Naive B cell (primary cell): ENCODE measurements around the gene ZNF185. TPM values are rescaled to one million over a fixed set of nuclear protein-coding genes. Genes with fewer than 3 reads are reported as not detected.

ENCODE experiments used
- ATAC-seq, 2 donors: fragments of 150-1000 bp; cut with Tn5 transposase; 2 replicates each; pipeline ENCODE4 v1.10.0; 2021; ENCODE audit warnings: low read depth in 2 of 2, mild to moderate bottlenecking in 2 of 2, moderate library complexity in 2 of 2
- DNase-seq: peaks from one replicate; pipeline ENCODE4 v3.0.0; 2022
- H3K27ac Mint-ChIP-seq, 6 donors: one replicate each; pipeline ENCODE4 v1.8.0; 2020 to 2022; ENCODE audit warnings: mild to moderate bottlenecking in 6 of 6, mixed read lengths in 6 of 6, moderate library complexity in 5 of 6, inconsistent platforms in 2 of 6
- H3K27me3 Mint-ChIP-seq, 3 donors: one replicate each; pipeline ENCODE4 v1.8.0; 2021 to 2022; ENCODE audit warnings: mixed read lengths in 3 of 3, mild to moderate bottlenecking in 1 of 3
- H3K36me3 Mint-ChIP-seq, 2 donors: one replicate each; pipeline ENCODE4 v1.8.0; 2020 to 2022; ENCODE audit warnings: mixed read lengths in 2 of 2, inconsistent platforms in 1 of 2, mild to moderate bottlenecking in 1 of 2
- H3K4me1 Mint-ChIP-seq, 3 donors: one replicate each; pipeline ENCODE4 v1.8.0; 2020 to 2022; ENCODE audit warnings: mixed read lengths in 3 of 3, inconsistent platforms in 1 of 3, mild to moderate bottlenecking in 1 of 3, moderate library complexity in 1 of 3
- H3K4me3 Mint-ChIP-seq, 8 donors: one replicate each; pipeline ENCODE4 v1.8.0; 2020 to 2022; ENCODE audit warnings: mild to moderate bottlenecking in 8 of 8, mixed read lengths in 8 of 8, moderate library complexity in 8 of 8, inconsistent platforms in 2 of 8
- H3K9me3 Mint-ChIP-seq, 7 donors: one replicate each; pipeline ENCODE4 v1.8.0; 2020 to 2022; ENCODE audit warnings: mixed read lengths in 7 of 7, mild to moderate bottlenecking in 5 of 7, inconsistent platforms in 2 of 7, moderate library complexity in 1 of 7
- polyA plus RNA-seq, 6 donors: library from polyadenylated mRNA; unstranded; fragments of 300-500 nt; fragmentation: Illumina TruSeq; gene quantifications; one replicate each; pipeline ENCODE4 v1.2.3, GENCODE V29; 2021; ENCODE audit warnings: low read depth in 6 of 6

Gene ZNF185
- polyA plus RNA-seq, 6 donors from 2014 or later: 0.55 to 4.3 (median 2.4) TPM

- ATAC-seq (no peak), DNase-seq (no peak)
- Mint-ChIP-seq H3K4me3 (peak overlapping the region in 1 of 8 donors; percentile 70), H3K4me1 (peaks cover 0 to 6% (median 4%) of the 10 kb centered on the region in 3 donors), H3K27ac (no peak overlapping the region), H3K36me3 (no peaks in the 10 kb centered on the region), H3K9me3 (peaks cover 0 to 2% (median 0%) of the 10 kb centered on the region in 7 donors), H3K27me3 (peaks cover 4 to 23% (median 17%) of the 10 kb centered on the region in 3 donors)
Observed at GRCh38 chrX:152930516-152930915, 32.6 kb downstream of the ZNF185 start.

GRCh38 chrX:152932144-152932543, 34.3 kb downstream of the ZNF185 start:
- Mint-ChIP-seq H3K9me3 (peaks cover 0 to 2% (median 0%) of the 10 kb centered on the region in 7 donors), H3K4me3 (no peak overlapping the region), H3K27ac (peak overlapping the region in 1 of 6 donors; percentile 27), H3K27me3 (peaks cover 4 to 23% (median 17%) of the 10 kb centered on the region in 3 donors), H3K36me3 (no peaks in the 10 kb centered on the region), H3K4me1 (peaks cover 0 to 1% (median 0%) of the 10 kb centered on the region in 3 donors)
- no peak for ATAC-seq
- no peak for DNase-seq

GRCh38 chrX:152932598-152933175, 34.8 kb downstream of the ZNF185 start:
- no peaks in the 10 kb centered on the region for H3K4me1 Mint-ChIP-seq
- ATAC-seq (no peak), DNase-seq (no peak)
- H3K27ac Mint-ChIP-seq: no peak overlapping the region
- no peaks in the 10 kb centered on the region for H3K36me3 Mint-ChIP-seq
- peaks cover 4 to 23% (median 17%) of the 10 kb centered on the region in 3 donors for H3K27me3 Mint-ChIP-seq
- H3K4me3 Mint-ChIP-seq: no peak overlapping the region
- peaks cover 0 to 2% (median 0%) of the 10 kb centered on the region in 7 donors for H3K9me3 Mint-ChIP-seq

- Mint-ChIP-seq H3K9me3 (peaks cover 0 to 2% (median 0%) of the 10 kb centered on the region in 7 donors), H3K4me1 (peaks cover 0 to 4% (median 0%) of the 10 kb centered on the region in 3 donors), H3K27ac (no peak overlapping the region), H3K4me3 (no peak overlapping the region), H3K36me3 (no peaks in the 10 kb centered on the region), H3K27me3 (peaks cover 0 to 13% (median 11%) of the 10 kb centered on the region in 3 donors)
- no peak for DNase-seq
- no peak for ATAC-seq
Observed at GRCh38 chrX:152936306-152936705, 38.4 kb downstream of the ZNF185 start.

GRCh38 chrX:152937236-152937635, 39.4 kb downstream of the ZNF185 start:
- Mint-ChIP-seq H3K9me3 (peaks cover 0 to 2% (median 0%) of the 10 kb centered on the region in 7 donors), H3K27ac (peak overlapping the region in 1 of 6 donors; percentile 44), H3K4me3 (no peak overlapping the region), H3K36me3 (no peaks in the 10 kb centered on the region), H3K27me3 (peaks cover 0 to 13% (median 11%) of the 10 kb centered on the region in 3 donors), H3K4me1 (peaks cover 0 to 7% (median 0%) of the 10 kb centered on the region in 3 donors)
- ATAC-seq (no peak), DNase-seq (no peak)

- ATAC-seq: peak; percentile 98 to 99
- peak overlapping the region; percentile 74 to 91 (median 88) for H3K4me3 Mint-ChIP-seq
- H3K27ac Mint-ChIP-seq: peak overlapping the region; percentile 21 to 89 (median 83)
- peaks cover 0 to 13% (median 0%) of the 10 kb centered on the region in 3 donors for H3K4me1 Mint-ChIP-seq
- no peaks in the 10 kb centered on the region for H3K9me3 Mint-ChIP-seq
- H3K27me3 Mint-ChIP-seq: peaks cover 0 to 8% (median 0%) of the 10 kb centered on the region in 3 donors
- DNase-seq: peak; percentile 87
- peaks cover 0 to 4% of the 10 kb centered on the region in 2 donors for H3K36me3 Mint-ChIP-seq
Observed at GRCh38 chrX:152941328-152942076, 43.6 kb downstream of the ZNF185 start.

- peaks cover 0 to 13% (median 0%) of the 10 kb centered on the region in 3 donors for H3K4me1 Mint-ChIP-seq
- H3K27ac Mint-ChIP-seq: peak overlapping the region in 1 of 6 donors; percentile 29
Observed at GRCh38 chrX:152942077-152942442, 44.2 kb downstream of the ZNF185 start.

GRCh38 chrX:152943826-152944225, 46.0 kb downstream of the ZNF185 start:
- H3K4me3 Mint-ChIP-seq: no peak overlapping the region
- DNase-seq (no peak), ATAC-seq (no peak)
- no peak overlapping the region for H3K27ac Mint-ChIP-seq
- H3K27me3 Mint-ChIP-seq: peaks cover 0 to under 1% (median 0%) of the 10 kb centered on the region in 3 donors
- H3K36me3 Mint-ChIP-seq: peaks cover 0 to 7% of the 10 kb centered on the region in 2 donors
- peaks cover 0 to 13% (median 0%) of the 10 kb centered on the region in 3 donors for H3K4me1 Mint-ChIP-seq
- H3K9me3 Mint-ChIP-seq: no peaks in the 10 kb centered on the region

More at GRCh38 chrX:152942077-152942442, 44.2 kb downstream of the ZNF185 start:
- Mint-ChIP-seq H3K36me3 (peaks cover 0 to 7% of the 10 kb centered on the region in 2 donors), H3K27me3 (peaks cover 0 to 8% (median 0%) of the 10 kb centered on the region in 3 donors), H3K9me3 (no peaks in the 10 kb centered on the region), H3K4me3 (peak overlapping the region in 5 of 8 donors; percentile 32 to 91 (median 74))
- DNase-seq: no peak
- ATAC-seq: no peak

GRCh38 chrX:152945021-152945979, 47.4 kb downstream of the ZNF185 start:
- peak overlapping the region in 2 of 6 donors; percentile 75 to 78 for H3K27ac Mint-ChIP-seq
- H3K9me3 Mint-ChIP-seq: no peaks in the 10 kb centered on the region
- peaks cover 0 to 7% of the 10 kb centered on the region in 2 donors for H3K36me3 Mint-ChIP-seq
- H3K4me1 Mint-ChIP-seq: peaks cover 0 to 13% (median 0%) of the 10 kb centered on the region in 3 donors
- H3K27me3 Mint-ChIP-seq: no peaks in the 10 kb centered on the region
- H3K4me3 Mint-ChIP-seq: no peak overlapping the region
- ATAC-seq (no peak), DNase-seq (no peak)

GRCh38 chrX:152946681-152947080, 48.8 kb downstream of the ZNF185 start:
- Mint-ChIP-seq H3K36me3 (peaks cover 0 to 7% of the 10 kb centered on the region in 2 donors), H3K4me1 (peaks cover 0 to 6% (median 0%) of the 10 kb centered on the region in 3 donors), H3K27me3 (no peaks in the 10 kb centered on the region), H3K27ac (no peak overlapping the region), H3K4me3 (no peak overlapping the region), H3K9me3 (no peaks in the 10 kb centered on the region)
- DNase-seq (no peak), ATAC-seq (no peak)
